ENCODE measurements around the gene ZMYM1. TPM values are rescaled to one million over a fixed set of nuclear protein-coding genes. Genes with fewer than 3 reads are reported as not detected.

Gene ZMYM1
- total RNA-seq, 1 experiment from 2014 or later: 29.4 TPM

DNA sequence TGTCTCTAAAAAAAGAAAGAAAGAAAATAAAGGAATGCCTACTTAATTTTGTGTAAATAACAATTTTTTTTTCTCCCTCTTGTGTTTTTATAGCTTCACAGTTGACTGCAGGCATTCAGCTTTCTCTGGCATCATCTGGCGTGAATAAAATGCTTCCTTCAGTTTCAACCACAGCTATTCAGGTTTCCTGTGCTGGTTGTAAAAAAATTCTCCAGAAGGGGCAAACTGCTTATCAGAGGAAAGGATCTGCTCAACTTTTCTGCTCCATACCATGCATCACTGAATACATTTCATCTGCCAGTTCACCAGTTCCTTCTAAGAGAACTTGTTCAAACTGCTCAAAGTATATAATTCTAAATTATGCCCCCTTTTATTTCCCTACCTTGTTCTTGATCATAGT is 18.0 kb downstream of the ZMYM1 start:
- Histone ChIP-seq H2BK15ac (ENCODE audit: low read depth, low read length) (no peak overlapping the region), H3K79me1 (ENCODE audit: insufficient read depth, low read depth, low read length, poor library complexity, severe bottlenecking) (no peaks in the 10 kb centered on the region), H3T11ph (ENCODE audit: low read length) (no peak overlapping the region), H3K79me2 (ENCODE audit: insufficient read depth, low read length) (no peaks in the 10 kb centered on the region), H3K56ac (ENCODE audit: insufficient read length, low read depth, low read length) (no peak overlapping the region), H3K9ac (ENCODE audit: extremely low read depth, insufficient read length, low read length) (no peak overlapping the region), H3K23me2 (ENCODE audit: insufficient read length, low read depth, low read length, poor library complexity, severe bottlenecking) (no peaks in the 10 kb centered on the region), H3K14ac (ENCODE audit: insufficient read depth, low read length) (no peak overlapping the region), H4K20me1 (ENCODE audit: control insufficient read depth, insufficient read depth, insufficient read length) (no peaks in the 10 kb centered on the region), H2BK20ac (ENCODE audit: low read depth, low read length, poor library complexity, severe bottlenecking) (no peak overlapping the region), H3K27ac (ENCODE audit: insufficient read length, low read depth, low read length) (no peak overlapping the region), H2AK5ac (ENCODE audit: insufficient read length, low read length) (no peak overlapping the region), H3K4ac (ENCODE audit: low read depth, low read length) (no peak overlapping the region), H4K8ac (replicated peaks; ENCODE audit: insufficient read length, low read depth, low read length) (no peak overlapping the region), H3K4me1 (ENCODE audit: insufficient read depth, low read length) (no peaks in the 10 kb centered on the region), H3K18ac (ENCODE audit: insufficient read length, low read depth, low read length) (no peak overlapping the region), H4K91ac (ENCODE audit: insufficient read length, low read depth, low read length) (no peak overlapping the region), H2BK12ac (ENCODE audit: insufficient read length, low read depth, low read length) (no peak overlapping the region), H4K5ac (ENCODE audit: insufficient read length, low read depth, low read length) (no peak overlapping the region), H3K4me2 (ENCODE audit: insufficient read depth, insufficient read length, low read length) (no peak overlapping the region), H2AFZ (ENCODE audit: low read length) (no peak overlapping the region), H2BK120ac (ENCODE audit: low read depth, low read length, poor library complexity, severe bottlenecking) (no peak overlapping the region), H3K9me3 (ENCODE audit: control insufficient read depth, low read depth, low read length) (no peaks in the 10 kb centered on the region), H3K23ac (ENCODE audit: insufficient read length, low read depth, low read length) (no peak overlapping the region), H2BK5ac (ENCODE audit: insufficient read length, low read length) (no peak overlapping the region), H3K27me3 (ENCODE audit: insufficient read depth, low read length) (no peaks in the 10 kb centered on the region)
- WGBS (ENCODE audit: extremely low coverage, insufficient read length, low lambda C conversion rate): no CpG with 5 or more reads among the region's 1 CpG
- peaks cover 28 to 84% (median 82%) of the 10 kb centered on the region in 3 experiments; a peak in 6 of 7 replicates for H3K36me3 Mint-ChIP-seq (ENCODE audit: insufficient read depth in 1 of 3, low read depth in 3 of 3)
- H3K27ac Mint-ChIP-seq: no peak overlapping the region
- H3K4me3 Mint-ChIP-seq: no peak overlapping the region
- no peak for DNase-seq
- TF ChIP-seq, protein P1, sequence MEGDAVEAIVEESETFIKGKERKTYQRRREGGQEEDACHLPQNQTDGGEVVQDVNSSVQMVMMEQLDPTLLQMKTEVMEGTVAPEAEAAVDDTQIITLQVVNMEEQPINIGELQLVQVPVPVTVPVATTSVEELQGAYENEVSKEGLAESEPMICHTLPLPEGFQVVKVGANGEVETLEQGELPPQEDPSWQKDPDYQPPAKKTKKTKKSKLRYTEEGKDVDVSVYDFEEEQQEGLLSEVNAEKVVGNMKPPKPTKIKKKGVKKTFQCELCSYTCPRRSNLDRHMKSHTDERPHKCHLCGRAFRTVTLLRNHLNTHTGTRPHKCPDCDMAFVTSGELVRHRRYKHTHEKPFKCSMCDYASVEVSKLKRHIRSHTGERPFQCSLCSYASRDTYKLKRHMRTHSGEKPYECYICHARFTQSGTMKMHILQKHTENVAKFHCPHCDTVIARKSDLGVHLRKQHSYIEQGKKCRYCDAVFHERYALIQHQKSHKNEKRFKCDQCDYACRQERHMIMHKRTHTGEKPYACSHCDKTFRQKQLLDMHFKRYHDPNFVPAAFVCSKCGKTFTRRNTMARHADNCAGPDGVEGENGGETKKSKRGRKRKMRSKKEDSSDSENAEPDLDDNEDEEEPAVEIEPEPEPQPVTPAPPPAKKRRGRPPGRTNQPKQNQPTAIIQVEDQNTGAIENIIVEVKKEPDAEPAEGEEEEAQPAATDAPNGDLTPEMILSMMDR (conservative IDR thresholded peaks at IDR 0.05): no peak
- H3K4me1 Mint-ChIP-seq: peaks cover 7% of the 10 kb centered on the region in 2 experiments; a peak in 2 of 4 replicates
- no peaks in the 10 kb centered on the region for H3K9me3 Mint-ChIP-seq
- H3K27me3 Mint-ChIP-seq (ENCODE audit: low read depth): no peaks in the 10 kb centered on the region
